MCF 10A (cell line): ENCODE measurements around the gene P3H1. TPM values are rescaled to one million over a fixed set of nuclear protein-coding genes. Genes with fewer than 3 reads are reported as not detected.

Experiments
- BruUV-seq: library from RNA; stranded (reverse); fragments of 400-500 nt; replicated peaks from 2 replicates; lab custom pipeline; 2021; lab: Mats Ljungman, UMichigan
- CTCF ChIA-PET: fragments of 300-600 bp; sonication (Branson Sonifier 250); formaldehyde crosslinking; extraction: SDS; loops from one replicate; lab custom pipeline; 2021; ENCODE audit warnings: antibody characterized with exemption, inconsistent platforms; lab: Yijun Ruan, JAX
- POLR2A ChIA-PET: fragments of 300-600, 350-650 bp; sonication (Branson Sonifier 250); formaldehyde crosslinking; extraction: SDS; loops from one replicate; lab custom pipeline; 2020; ENCODE audit warnings: antibody characterized with exemption, inconsistent platforms; lab: Yijun Ruan, JAX
- DNase-seq: peaks from one replicate; pipeline ENCODE4 v3.0.0-alpha.2; 2018; ENCODE audit not compliant: unreplicated experiment
- H3K27ac Mint-ChIP-seq: one replicate; pipeline ENCODE4 v1.8.0; 2022; ENCODE audit warnings: mild to moderate bottlenecking, low read depth, mixed read lengths; ENCODE audit not compliant: unreplicated experiment
- H3K27me3 Mint-ChIP-seq: one replicate; pipeline ENCODE4 v1.8.0; 2022; ENCODE audit warnings: mixed read lengths; ENCODE audit not compliant: insufficient read depth, unreplicated experiment
- H3K36me3 Mint-ChIP-seq: one replicate; pipeline ENCODE4 v1.8.0; 2022; ENCODE audit warnings: mild to moderate bottlenecking, moderate library complexity, mixed read lengths; ENCODE audit not compliant: insufficient read depth, unreplicated experiment
- H3K4me1 Mint-ChIP-seq: one replicate; pipeline ENCODE4 v1.8.0; 2022; ENCODE audit warnings: mixed read lengths; ENCODE audit not compliant: insufficient read depth, unreplicated experiment
- H3K4me3 Mint-ChIP-seq: one replicate; pipeline ENCODE4 v1.8.0; 2022; ENCODE audit warnings: mild to moderate bottlenecking, moderate library complexity, mixed read lengths; ENCODE audit not compliant: unreplicated experiment
- H3K9me3 Mint-ChIP-seq: one replicate; pipeline ENCODE4 v1.8.0; 2022; ENCODE audit warnings: mixed read lengths; ENCODE audit not compliant: unreplicated experiment
- intact Hi-C: fragments of 100-400 bp; cut with micrococcal nuclease; formaldehyde crosslinking; loops from 2 replicates; pipeline ENCODE4 v1.14.1; 2022
- total RNA-seq: library from RNA; stranded (reverse); gene quantifications from 2 replicates; pipeline ENCODE4 v1.2.3, GENCODE V29; 2022
- TF ChIP-seq, protein P1 (sequence below): fragments of 200-600 bp; IDR thresholded peaks from one replicate; pipeline ENCODE4 v1.8.0; 2022; ENCODE audit warnings: antibody characterized with exemption, mild to moderate bottlenecking; ENCODE audit not compliant: unreplicated experiment

The P3H1 gene
- total RNA-seq, 1 experiment from 2014 or later = 36.1 TPM

GRCh38 chr1:42761567-42761966 is 5.3 kb downstream of the P3H1 start:
- CTCF ChIA-PET = interaction anchor here (0.8 kb wide), 1 partner anchor 180 kb away, joined by 3 read pairs; no protein-coding TSS in a partner anchor
- Mint-ChIP-seq H3K4me3 (no peak overlapping the region), H3K9me3 (no peaks in the 10 kb centered on the region), H3K36me3 (peaks cover 50% of the 10 kb centered on the region), H3K27me3 (no peaks in the 10 kb centered on the region), H3K4me1 (peaks cover 5% of the 10 kb centered on the region), H3K27ac (no peak overlapping the region)
- BruUV-seq = no TSS peak
- intact Hi-C loops = no loop called here
- POLR2A ChIA-PET = interaction anchor here (1.0 kb wide), 1 partner anchor 187 kb away, joined by 4 read pairs; no protein-coding TSS in a partner anchor
- no peak for DNase-seq
- TF ChIP-seq, protein P1, sequence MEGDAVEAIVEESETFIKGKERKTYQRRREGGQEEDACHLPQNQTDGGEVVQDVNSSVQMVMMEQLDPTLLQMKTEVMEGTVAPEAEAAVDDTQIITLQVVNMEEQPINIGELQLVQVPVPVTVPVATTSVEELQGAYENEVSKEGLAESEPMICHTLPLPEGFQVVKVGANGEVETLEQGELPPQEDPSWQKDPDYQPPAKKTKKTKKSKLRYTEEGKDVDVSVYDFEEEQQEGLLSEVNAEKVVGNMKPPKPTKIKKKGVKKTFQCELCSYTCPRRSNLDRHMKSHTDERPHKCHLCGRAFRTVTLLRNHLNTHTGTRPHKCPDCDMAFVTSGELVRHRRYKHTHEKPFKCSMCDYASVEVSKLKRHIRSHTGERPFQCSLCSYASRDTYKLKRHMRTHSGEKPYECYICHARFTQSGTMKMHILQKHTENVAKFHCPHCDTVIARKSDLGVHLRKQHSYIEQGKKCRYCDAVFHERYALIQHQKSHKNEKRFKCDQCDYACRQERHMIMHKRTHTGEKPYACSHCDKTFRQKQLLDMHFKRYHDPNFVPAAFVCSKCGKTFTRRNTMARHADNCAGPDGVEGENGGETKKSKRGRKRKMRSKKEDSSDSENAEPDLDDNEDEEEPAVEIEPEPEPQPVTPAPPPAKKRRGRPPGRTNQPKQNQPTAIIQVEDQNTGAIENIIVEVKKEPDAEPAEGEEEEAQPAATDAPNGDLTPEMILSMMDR = no peak

DNA sequence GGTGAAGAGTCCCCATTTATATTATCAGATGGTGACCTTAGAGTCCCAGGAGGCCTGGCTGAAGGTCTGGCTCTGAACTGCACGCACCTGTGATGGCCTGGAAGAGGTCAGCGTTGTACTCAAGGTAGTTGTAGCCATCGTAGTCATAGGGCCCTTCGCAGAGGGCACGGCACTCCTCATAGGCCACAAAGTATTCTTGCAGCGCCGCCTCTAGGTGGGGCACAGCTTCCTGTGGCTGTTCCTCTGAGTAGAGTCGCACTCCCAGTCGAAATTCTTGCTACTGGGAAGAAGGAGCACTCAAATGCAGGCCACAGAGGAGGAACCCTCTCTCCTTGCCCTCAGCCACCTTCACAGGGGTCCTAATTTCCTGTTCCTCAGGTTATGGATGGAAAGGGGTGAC is 7.7 kb downstream of the P3H1 start:
- no TSS peak for BruUV-seq
- ChIA-PET POLR2A (interaction anchor here (0.6 to 3.0 kb wide), 3 partner anchors 7 to 67 kb away, joined by 3 to 12 read pairs (median 5); partner anchors contain the start of genes C1orf50 and P3H1), CTCF (interaction anchor here (0.7 to 4.2 kb wide), 5 partner anchors 10 to 181 kb away, joined by 3 to 16 read pairs (median 4); no protein-coding TSS in a partner anchor)

DNA sequence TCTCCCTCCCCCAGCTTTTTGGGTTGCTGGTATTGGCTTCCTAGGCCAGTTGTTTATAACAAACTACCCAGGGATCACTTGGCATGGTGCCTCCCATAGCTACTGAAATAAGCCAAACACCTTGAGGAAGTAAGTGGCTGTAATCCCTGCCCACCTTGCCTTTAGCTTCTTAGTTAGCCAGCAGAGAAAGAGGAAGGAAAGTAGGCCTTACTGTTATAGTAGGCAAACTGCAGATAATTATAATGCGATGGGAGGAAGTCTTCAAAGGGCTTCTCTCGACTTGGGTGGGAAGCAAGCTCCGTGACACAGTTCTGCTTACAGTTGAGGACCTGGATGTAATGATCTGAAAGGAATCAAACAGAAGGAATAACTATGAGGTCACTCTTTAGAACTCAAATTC is 8.2 kb downstream of the P3H1 start:
- Mint-ChIP-seq H3K9me3 (no peaks in the 10 kb centered on the region), H3K4me1 (peaks cover 7% of the 10 kb centered on the region), H3K27me3 (no peaks in the 10 kb centered on the region), H3K27ac (no peak overlapping the region), H3K4me3 (no peak overlapping the region), H3K36me3 (peaks cover 73% of the 10 kb centered on the region)
- intact Hi-C loops = loop anchor here (10.0 kb wide), 1 partner anchor 414 kb away; no protein-coding TSS in a partner anchor
- ChIA-PET POLR2A (interaction anchor here (0.6 to 3.0 kb wide), 3 partner anchors 8 to 66 kb away, joined by 3 to 12 read pairs (median 5); partner anchors contain the start of genes C1orf50 and P3H1), CTCF (interaction anchor here (0.6 to 4.2 kb wide), 9 partner anchors 8 to 181 kb away, joined by 3 to 16 read pairs (median 5); partner anchors contain the start of genes C1orf50 and P3H1)
- DNase-seq = no peak
- no TSS peak for BruUV-seq
- TF ChIP-seq, protein P1 = no peak

More for the DNA sequence above, 7.7 kb downstream of the P3H1 start:
- H3K4me3 Mint-ChIP-seq = no peak overlapping the region
- no peaks in the 10 kb centered on the region for H3K9me3 Mint-ChIP-seq
- intact Hi-C loops = loop anchor here (10.0 kb wide), 1 partner anchor 414 kb away; no protein-coding TSS in a partner anchor
- H3K4me1 Mint-ChIP-seq = peaks cover 5% of the 10 kb centered on the region
- TF ChIP-seq, protein P1 = no peak
- peaks cover 68% of the 10 kb centered on the region for H3K36me3 Mint-ChIP-seq
- DNase-seq = no peak
- H3K27me3 Mint-ChIP-seq = no peaks in the 10 kb centered on the region
- H3K27ac Mint-ChIP-seq = no peak overlapping the region

DNA sequence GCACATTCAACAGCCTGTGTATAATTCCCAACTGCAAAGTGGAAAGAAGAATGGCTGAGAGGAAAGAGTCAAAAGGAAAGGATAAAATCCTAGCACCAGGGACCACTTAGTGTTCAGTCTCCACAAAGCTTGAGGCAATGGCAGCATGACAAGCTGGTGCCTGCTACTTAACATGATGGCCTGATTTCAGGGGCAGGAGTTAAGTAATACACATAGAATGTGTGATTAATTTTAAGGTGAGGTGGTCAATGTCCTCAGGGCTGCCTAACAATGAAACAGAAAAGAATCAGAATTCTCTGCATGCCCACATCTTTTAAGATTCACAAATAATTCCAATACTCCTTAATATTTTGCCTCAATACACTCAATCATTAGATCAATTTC is 8.9 kb downstream of the P3H1 start:
- TF ChIP-seq, protein P1 = no peak
- Mint-ChIP-seq H3K4me1 (peaks cover 14% of the 10 kb centered on the region), H3K9me3 (no peaks in the 10 kb centered on the region), H3K27me3 (no peaks in the 10 kb centered on the region), H3K27ac (no peak overlapping the region), H3K4me3 (no peak overlapping the region), H3K36me3 (peaks cover 79% of the 10 kb centered on the region)
- DNase-seq = no peak
- POLR2A ChIA-PET = interaction anchor here (1.0 to 3.0 kb wide), 3 partner anchors 9 to 89 kb away, joined by 3 to 12 read pairs (median 5); partner anchors contain the start of genes C1orf50, P3H1 and ZNF691
- CTCF ChIA-PET = interaction anchor here (0.6 to 4.2 kb wide), 13 partner anchors 9 to 1325 kb away, joined by 3 to 16 read pairs (median 3); partner anchors contain the start of genes C1orf50 and P3H1
- intact Hi-C loops = loop anchor here (2.0 to 10.0 kb wide), 2 partner anchors 179 to 413 kb away; no protein-coding TSS in a partner anchor
- no TSS peak for BruUV-seq
